HEK293 (cell line): ENCODE data around the gene CR1.
"Not testable (repeated sequence)": the region's sequence is repeated elsewhere in the genome, so short reads cannot be mapped to it uniquely, and the experiment has no call there.

Experiments
- GLIS2 ChIP-seq: fragments of 450-650 bp; formaldehyde crosslinking; IDR thresholded peaks from 2 replicates; pipeline ENCODE4 v1.5.1; 2016; ENCODE audit warnings: missing biosample characterization, missing genetic modification characterization
- MYNN ChIP-seq: fragments of 450-650 bp; formaldehyde crosslinking; IDR thresholded peaks from 2 replicates; pipeline ENCODE4 v1.5.1; 2016; ENCODE audit warnings: missing biosample characterization, missing genetic modification characterization, borderline replicate concordance
- ZBTB49 ChIP-seq: fragments of 450-650 bp; formaldehyde crosslinking; IDR thresholded peaks from 2 replicates; pipeline ENCODE4 v1.5.1; 2016; ENCODE audit warnings: missing biosample characterization, missing genetic modification characterization, low read depth
- ZNF2 ChIP-seq: fragments of 450-650 bp; formaldehyde crosslinking; IDR thresholded peaks from 2 replicates; pipeline ENCODE4 v1.5.1; 2016; ENCODE audit warnings: missing biosample characterization, missing genetic modification characterization
- ZNF341 ChIP-seq: fragments of 450-650 bp; formaldehyde crosslinking; IDR thresholded peaks from 2 replicates; pipeline ENCODE4; 2016; ENCODE audit warnings: low read depth, missing biosample characterization, missing genetic modification characterization
- ZNF391 ChIP-seq: fragments of 450-650 bp; formaldehyde crosslinking; IDR thresholded peaks from 2 replicates; pipeline ENCODE4 v1.5.1; 2016; ENCODE audit warnings: low read depth, missing biosample characterization, missing genetic modification characterization, borderline replicate concordance
- ZNF433 ChIP-seq: fragments of 450-650 bp; formaldehyde crosslinking; IDR thresholded peaks from 2 replicates; pipeline ENCODE4 v1.5.1; 2016; ENCODE audit warnings: missing biosample characterization, missing genetic modification characterization, low read depth
- ZNF48 ChIP-seq: fragments of 450-650 bp; formaldehyde crosslinking; IDR thresholded peaks from 2 replicates; pipeline ENCODE4 v1.5.1; 2016; ENCODE audit warnings: missing biosample characterization, missing genetic modification characterization
- ZNF510 ChIP-seq: fragments of 450-650 bp; formaldehyde crosslinking; IDR thresholded peaks from 2 replicates; pipeline ENCODE4 v1.5.1; 2018; ENCODE audit warnings: mild to moderate bottlenecking, missing genetic modification characterization, missing biosample characterization; ENCODE audit not compliant: insufficient replicate concordance
- ZNF558 ChIP-seq: fragments of 450-650 bp; formaldehyde crosslinking; IDR thresholded peaks from 2 replicates; pipeline ENCODE4 v1.5.1; 2016; ENCODE audit warnings: missing biosample characterization, missing genetic modification characterization
- TF ChIP-seq, protein P1 (sequence below): fragments of 450-650 bp; formaldehyde crosslinking; IDR thresholded peaks from 2 replicates; pipeline ENCODE4 v1.5.1; 2016; ENCODE audit warnings: missing biosample characterization, missing genetic modification characterization
- TF ChIP-seq, protein P2 (sequence below): fragments of 450-650 bp; formaldehyde crosslinking; IDR thresholded peaks from 2 replicates; pipeline ENCODE4 v1.5.1; 2016; ENCODE audit warnings: missing biosample characterization, missing genetic modification characterization
- TF ChIP-seq, protein P3 (sequence below): IDR thresholded peaks from 2 replicates; pipeline ENCODE4 v1.6.1; 2011; ENCODE audit warnings: mild to moderate bottlenecking, low read depth, low read length, borderline replicate concordance
- TF ChIP-seq, protein P4 (sequence below): fragments of 450-650 bp; formaldehyde crosslinking; IDR thresholded peaks from 2 replicates; pipeline ENCODE4 v1.5.1; 2016; ENCODE audit warnings: missing biosample characterization, missing genetic modification characterization

GRCh38 chr1:207633699-207634289, 137.8 kb downstream of the CR1 start:
- TF ChIP-seq, protein P1, sequence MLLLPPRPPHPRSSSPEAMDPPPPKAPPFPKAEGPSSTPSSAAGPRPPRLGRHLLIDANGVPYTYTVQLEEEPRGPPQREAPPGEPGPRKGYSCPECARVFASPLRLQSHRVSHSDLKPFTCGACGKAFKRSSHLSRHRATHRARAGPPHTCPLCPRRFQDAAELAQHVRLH (tag by site-specific recombination) = not testable (repeated sequence)
- TF ChIP-seq, protein P2, sequence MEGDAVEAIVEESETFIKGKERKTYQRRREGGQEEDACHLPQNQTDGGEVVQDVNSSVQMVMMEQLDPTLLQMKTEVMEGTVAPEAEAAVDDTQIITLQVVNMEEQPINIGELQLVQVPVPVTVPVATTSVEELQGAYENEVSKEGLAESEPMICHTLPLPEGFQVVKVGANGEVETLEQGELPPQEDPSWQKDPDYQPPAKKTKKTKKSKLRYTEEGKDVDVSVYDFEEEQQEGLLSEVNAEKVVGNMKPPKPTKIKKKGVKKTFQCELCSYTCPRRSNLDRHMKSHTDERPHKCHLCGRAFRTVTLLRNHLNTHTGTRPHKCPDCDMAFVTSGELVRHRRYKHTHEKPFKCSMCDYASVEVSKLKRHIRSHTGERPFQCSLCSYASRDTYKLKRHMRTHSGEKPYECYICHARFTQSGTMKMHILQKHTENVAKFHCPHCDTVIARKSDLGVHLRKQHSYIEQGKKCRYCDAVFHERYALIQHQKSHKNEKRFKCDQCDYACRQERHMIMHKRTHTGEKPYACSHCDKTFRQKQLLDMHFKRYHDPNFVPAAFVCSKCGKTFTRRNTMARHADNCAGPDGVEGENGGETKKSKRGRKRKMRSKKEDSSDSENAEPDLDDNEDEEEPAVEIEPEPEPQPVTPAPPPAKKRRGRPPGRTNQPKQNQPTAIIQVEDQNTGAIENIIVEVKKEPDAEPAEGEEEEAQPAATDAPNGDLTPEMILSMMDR (tag by site-specific recombination) = not testable (repeated sequence)
- TF ChIP-seq ZNF510; ZNF341 (tag by site-specific recombination); ZNF48 (tag by site-specific recombination); ZNF391 (tag by site-specific recombination); ZNF558; ZBTB49 (tag by site-specific recombination); MYNN (tag by site-specific recombination); ZNF2 (tag by site-specific recombination); GLIS2 (tag by site-specific recombination); ZNF433: not testable (repeated sequence)
- TF ChIP-seq, protein P3, sequence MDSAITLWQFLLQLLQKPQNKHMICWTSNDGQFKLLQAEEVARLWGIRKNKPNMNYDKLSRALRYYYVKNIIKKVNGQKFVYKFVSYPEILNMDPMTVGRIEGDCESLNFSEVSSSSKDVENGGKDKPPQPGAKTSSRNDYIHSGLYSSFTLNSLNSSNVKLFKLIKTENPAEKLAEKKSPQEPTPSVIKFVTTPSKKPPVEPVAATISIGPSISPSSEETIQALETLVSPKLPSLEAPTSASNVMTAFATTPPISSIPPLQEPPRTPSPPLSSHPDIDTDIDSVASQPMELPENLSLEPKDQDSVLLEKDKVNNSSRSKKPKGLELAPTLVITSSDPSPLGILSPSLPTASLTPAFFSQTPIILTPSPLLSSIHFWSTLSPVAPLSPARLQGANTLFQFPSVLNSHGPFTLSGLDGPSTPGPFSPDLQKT = not testable (repeated sequence)
- TF ChIP-seq, protein P4, sequence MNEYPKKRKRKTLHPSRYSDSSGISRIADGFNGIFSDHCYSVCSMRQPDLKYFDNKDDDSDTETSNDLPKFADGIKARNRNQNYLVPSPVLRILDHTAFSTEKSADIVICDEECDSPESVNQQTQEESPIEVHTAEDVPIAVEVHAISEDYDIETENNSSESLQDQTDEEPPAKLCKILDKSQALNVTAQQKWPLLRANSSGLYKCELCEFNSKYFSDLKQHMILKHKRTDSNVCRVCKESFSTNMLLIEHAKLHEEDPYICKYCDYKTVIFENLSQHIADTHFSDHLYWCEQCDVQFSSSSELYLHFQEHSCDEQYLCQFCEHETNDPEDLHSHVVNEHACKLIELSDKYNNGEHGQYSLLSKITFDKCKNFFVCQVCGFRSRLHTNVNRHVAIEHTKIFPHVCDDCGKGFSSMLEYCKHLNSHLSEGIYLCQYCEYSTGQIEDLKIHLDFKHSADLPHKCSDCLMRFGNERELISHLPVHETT (tag by site-specific recombination) = not testable (repeated sequence)
